HG02642 (cell line): ENCODE results near the gene PHACTR1.

Experiments
- ATAC-seq: cut with Tn5 transposase; IDR thresholded peaks from one replicate; pipeline ENCODE4 v1.9.1; 2021; ENCODE audit warnings: mild to moderate bottlenecking; ENCODE audit not compliant: unreplicated experiment, poor library complexity

The PHACTR1 gene

DNA sequence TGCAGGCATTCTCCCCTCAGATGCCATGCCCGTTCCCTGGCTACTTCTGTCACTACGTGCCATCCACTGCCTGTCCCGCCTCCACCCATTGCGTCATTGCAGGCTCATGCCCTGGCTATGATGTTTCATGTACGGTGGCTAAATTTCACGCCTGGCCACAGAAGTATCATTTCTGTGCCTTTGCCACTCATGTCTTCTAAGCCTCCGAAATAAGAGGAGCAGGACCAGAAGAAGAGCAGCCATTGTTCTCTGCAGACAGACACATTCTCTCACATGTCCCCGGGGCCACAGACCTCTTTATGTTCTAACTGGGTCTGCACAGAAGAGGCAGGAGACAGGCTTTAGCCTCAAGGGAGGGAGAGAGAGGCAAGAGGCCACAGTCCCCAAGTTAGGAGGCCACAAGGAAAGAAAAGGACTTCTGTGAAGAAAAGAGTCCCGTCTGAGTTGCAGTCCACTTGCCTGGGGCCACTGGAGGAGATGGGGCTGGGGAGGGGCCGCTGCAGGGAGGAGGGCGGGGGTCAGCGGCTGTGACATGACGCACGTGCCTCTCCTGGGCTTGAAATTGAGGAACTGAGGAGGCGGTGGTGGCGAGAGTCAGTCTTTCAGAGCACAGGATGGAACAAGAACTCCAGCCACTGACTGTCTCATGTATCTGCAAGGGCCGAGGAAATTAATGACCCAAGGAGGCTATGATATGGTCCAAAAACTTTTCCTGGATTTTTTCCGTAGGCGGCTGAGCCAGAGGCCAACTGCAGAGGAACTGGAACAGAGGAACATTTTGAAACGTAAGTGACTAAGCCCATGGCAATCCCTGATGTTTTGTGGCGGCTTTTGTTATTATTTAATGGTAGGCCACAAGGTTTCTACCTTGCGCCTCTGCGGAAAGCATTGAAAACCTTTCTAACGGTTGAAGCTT lies 555.8 kb downstream of the PHACTR1 start:
- ATAC-seq: peak; percentile 70

DNA sequence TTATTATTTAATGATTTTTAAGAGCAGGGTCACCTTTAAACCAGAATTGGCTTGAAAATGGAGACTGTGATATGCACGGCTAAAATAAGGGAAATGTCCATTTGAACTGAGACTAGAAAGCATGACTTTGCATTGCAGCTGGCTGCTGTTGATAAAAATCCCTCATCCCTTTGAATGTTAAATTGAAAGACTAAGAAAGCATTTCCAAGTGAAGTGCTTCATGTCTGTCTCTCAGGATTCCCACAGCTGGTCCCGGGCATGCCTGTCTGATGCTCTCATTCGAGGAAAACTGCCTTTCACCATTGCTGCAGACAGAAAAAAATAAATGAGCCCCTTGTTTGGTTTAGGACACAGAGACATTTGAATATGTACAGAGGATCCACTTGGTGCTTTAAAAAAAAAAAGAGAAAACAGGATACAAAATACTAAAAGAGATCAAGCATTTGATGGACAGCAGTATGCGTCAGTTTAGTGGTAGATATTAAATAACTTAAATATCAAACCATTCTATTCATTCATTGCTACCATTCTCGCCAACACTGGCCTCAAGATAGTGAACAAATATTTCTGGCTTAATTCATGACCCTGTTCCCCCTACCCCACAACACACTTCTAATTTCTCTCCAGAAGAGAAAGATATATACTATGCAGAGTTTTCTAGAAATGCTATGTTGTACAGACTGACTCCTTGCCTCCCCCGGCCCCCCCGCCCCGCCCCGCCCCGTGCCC lies 556.8 kb downstream of the PHACTR1 start:
- ATAC-seq: no peak

DNA sequence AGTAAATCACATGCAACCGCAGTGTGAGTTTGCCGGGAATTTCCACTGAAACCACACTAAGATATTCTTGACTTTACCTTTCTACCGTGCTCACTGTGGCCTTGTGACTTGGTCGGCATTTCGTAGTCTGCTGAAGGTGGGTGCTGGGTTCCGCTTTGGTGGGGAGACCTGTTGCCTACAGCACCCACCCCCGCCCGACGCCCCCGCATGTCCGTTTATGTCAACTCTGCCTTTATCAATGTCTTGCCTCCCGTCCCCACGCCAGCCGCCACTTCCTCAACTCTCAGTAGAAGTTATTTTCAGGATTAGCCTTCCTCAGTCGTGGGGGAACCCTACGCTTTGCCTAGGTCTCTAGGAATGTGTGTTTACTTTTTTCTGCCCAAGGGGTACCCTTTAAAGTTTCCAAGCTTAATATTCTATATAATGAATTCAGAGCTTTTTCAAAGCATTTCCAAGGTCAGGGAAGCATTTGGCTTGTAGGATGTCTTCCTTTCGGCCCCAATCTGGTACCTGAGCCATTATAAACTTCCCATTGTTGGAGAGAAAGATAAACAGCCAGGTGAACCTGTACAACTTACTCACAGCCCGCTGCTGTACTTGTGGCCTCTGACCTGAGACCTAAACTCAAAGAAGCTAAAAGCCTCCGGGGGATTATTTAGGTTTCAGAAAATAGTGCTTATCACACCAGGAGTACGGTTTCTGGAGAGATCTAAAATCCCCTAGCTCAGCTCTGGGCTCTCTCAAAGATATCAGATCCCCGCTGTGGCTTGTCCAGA lies 557.6 kb downstream of the PHACTR1 start:
- peak; percentile 54 for ATAC-seq

DNA sequence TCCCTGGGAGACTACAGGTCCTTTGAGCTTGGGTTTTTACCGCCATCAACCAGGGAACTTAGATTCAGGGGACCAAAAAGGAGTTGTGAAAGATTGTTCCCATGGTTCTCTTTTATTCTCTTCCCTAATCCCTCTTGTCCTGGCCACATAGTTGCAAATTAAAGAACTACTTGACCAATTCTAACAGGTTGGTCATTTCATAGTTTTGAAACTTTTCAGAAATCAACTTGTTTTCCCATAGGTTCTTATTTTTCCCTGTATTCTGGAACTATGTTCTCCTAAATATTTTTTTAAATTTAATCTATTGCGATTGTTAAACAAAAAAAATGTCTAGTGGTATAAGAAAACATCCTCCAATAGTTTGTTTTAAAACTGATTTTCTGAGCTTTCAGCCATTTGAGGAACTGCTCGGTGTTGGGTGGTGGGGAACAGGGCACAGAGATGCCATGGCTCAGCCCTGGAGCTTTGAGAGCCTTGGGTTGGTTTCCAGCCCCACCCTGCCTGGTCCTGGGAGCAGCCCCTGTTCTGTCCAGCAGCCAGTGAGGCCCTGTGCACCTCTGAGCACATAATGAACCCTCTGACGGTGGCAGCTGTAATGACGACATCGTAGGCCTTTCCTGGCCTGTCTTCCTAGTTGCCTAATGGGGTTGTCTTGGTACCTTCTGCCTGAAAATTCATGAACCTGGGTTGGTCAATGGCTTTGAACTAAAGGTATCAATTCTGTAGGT lies 558.3 kb downstream of the PHACTR1 start:
- no peak for ATAC-seq

DNA sequence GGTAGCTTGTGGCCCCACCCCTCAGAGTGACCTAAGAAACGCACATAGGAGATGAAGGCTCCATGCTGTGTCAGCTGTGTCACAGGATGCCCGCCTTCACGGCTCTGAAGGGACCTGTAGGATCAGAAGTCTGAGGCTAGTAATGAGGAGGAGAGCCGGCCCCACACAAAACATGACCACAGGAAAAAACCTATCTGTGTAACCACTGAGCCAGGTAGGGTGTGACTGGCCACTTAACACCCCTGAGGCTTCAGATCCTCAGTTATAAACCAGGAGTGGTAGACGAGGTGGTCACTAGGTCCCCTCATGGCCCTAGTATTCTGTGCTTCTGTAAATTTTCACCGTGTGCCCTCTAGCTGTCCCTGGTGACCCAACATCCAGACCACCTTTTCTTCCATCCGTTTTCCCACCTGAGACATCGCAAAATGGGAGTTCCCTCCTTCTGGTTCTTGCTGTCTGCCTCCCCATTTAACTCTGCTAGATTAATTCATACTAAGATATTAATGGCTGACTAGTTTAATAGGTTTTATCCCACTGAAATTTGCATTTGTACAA lies 558.9 kb downstream of the PHACTR1 start:
- ATAC-seq: no peak

DNA sequence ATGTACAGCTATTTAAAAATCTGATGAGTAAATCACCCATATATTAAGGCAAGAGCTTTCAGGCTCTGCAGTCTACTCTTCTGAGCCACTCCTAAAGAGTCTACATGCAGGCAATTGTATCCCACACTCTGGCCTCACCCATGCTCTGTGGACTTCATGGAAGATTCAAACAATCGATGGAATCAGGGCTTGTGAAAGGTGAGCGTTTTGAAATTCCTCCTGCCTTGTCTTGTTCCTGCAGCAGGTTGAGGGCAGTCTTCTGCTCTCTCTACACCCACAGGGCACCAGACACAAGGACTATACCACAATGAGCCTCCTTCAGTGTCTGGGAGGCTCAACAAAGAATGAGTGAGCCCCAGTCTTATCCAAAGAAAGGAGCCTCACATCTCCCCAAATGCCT lies 560.7 kb downstream of the PHACTR1 start:
- no peak for ATAC-seq

DNA sequence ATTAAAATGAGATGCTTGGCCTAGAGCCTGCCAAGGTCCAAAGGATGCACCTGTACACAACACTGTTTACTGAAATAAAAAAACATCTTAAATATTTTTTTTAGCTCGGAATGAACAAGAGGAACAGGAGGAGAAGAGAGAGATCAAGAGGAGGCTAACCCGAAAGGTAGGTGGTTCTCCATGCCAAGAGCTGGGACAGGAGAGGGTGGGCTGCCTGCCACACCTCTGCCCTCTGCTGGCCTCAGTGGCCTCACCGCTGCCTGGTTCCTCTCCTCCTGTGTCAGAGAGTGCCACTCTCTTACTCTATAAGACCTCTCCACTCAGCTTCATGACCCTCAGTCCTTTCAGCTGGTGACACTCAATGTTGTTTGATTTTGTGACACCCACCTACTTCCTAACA lies 561.6 kb downstream of the PHACTR1 start:
- no peak for ATAC-seq

DNA sequence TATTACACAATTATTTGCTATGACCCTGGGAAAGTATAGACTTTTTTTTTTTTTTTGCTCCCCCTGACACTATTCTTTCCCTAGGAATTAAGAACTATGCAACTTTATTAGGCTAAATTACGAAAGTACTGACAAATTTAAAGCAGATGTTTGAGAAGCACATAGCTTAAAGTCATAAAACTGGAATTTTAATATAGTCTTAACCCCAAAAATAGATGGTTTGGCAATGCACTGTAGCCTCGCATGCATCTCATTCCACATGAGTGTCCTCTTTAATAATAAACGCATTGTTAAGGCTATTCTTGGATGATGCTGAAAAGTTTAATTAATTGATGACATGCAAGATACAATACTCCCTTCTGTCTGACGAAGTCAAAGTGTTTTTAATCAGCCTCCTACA lies 562.4 kb downstream of the PHACTR1 start:
- no peak for ATAC-seq

DNA sequence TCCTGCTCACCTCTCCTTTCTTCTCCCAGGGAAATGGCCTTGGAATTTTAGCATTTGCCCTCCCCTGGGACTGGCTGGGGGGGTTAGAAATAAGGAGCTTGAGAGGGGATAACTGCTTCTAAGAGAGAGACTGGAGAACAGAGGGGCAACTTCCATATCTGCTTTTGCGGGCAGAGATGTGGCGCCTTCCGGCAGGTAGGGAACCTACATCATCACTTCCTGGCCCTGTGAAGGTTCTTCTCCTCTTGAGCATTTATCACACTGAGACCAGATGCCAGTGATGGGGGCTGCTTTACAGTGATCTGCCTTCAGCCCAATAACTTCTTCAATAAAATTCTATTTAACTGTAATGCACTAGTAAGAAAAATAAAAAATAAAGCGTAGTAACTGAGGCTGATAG lies 563.7 kb downstream of the PHACTR1 start:
- no peak for ATAC-seq

DNA sequence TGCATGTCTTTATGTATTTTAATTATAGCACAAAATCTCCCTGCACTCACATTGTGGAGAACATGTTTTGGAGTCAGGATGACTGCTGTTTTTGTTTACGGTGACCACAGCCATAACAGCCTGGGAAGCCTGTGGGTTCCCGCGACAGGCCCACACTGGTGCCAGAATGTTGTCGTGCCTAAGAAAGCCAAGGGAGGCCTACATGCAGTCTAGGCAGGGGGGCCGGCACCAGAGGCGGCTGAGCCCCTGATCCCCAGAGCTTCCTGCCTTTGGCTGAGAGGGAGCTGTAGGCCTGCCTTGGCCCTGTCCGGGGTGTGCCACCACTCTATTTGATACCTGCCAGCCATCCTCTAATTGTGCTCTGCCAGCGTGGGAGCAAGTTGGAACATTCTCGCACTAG lies 565.1 kb downstream of the PHACTR1 start:
- no peak for ATAC-seq

DNA sequence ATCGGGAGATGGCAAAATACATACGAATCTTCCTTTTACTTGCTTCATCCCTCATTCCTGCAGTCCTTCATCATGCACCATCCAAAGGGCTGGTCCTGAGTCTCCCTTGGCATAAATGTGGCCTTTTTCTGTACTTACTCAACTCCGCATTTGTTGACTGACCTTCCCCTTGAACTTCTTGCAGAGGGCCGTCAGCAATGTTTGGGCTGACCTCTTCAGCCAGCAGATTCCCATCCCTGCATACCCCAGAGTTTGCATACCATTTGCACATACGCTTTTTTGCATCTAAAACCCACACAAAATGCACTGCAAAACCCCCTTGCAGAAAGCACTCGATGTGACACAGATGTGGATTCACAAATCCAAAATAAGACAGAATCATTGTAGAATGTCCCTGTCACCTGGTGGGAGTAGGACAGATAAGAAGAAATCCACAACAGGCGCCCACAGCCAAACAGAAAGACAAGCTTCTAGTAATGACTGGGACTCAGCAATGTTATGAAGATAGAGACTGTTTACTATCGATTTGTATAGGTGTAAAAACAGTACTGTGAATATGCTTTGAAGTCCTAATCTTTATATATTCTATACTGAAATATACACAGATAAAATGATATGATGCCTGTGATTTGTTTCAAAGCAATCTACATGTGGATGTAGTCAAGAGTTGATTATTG lies 566.0 kb downstream of the PHACTR1 start:
- ATAC-seq: no peak

DNA sequence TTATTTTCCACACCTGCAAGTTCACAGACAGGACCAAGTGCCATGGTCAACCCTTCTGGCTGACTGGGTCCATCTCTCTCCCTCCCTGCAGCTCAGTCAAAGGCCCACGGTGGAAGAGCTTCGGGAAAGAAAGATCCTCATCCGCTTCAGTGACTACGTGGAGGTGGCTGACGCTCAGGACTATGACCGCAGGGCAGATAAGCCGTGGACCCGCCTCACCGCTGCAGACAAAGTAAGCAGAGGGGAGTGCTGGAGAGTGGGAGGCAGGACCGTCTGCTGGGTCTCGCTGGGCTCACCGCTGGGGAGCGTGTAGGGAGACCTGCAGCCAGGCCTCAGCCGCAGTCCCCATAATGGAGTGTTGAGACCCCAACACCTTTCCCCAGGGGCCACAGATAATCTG lies 566.8 kb downstream of the PHACTR1 start:
- ATAC-seq: no peak

DNA sequence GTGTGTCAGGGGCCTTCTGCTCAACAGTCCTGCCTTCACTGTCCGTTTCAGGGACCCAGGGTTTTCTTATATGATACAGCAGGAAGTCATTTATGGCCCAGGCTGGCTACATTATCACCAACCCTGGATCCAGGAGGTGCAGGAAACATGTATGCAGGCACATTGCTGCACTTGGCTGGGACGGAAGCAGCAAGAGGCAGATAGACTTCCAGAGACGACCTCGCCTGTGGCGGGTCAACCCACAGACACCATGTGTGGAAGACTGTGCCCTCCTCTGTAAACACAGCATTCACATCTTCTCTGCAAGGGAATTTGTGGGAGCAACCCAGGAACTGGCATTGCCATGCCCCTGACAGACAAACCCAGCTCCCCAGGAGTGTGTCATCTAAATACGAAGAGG lies 568.1 kb downstream of the PHACTR1 start:
- ATAC-seq: no peak

DNA sequence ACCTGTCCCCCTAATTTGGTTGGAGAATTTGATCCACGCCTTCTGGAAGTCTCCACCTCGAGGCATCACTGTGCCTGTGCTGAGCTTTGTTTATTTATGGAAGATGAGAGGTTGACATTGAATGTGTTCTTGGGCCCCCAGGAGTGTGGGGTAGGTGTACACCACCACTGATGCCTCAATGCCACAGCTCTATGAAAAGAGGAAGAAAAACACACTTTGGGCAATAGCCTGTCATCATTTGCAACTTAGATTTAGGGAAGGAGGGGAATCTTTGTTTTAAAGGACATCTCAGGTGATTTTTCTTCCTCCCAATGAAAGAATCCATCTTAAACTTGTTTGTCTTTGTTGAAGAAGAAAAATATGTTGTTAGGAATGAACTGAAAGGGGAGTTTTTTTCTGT lies 569.1 kb downstream of the PHACTR1 start:
- ATAC-seq: no peak

DNA sequence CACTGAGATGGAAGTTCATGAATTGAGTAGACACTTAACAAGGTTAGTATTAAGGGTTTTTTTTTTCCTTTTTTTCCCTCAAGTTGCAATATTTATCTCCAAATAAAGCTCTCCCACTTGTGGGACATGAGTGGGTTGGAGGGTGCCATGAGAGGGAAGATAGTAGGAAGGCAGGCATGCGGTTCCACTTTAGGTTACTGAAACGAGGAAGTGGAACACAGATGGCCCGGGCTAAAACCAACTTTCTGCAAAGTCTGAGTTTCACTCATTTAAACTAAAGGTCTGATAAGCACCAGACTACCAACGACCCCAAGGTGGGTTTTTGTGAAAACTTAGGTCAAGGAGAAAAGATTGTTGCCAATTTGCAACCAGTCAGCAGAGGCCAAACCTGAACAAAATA lies 569.6 kb downstream of the PHACTR1 start:
- no peak for ATAC-seq

DNA sequence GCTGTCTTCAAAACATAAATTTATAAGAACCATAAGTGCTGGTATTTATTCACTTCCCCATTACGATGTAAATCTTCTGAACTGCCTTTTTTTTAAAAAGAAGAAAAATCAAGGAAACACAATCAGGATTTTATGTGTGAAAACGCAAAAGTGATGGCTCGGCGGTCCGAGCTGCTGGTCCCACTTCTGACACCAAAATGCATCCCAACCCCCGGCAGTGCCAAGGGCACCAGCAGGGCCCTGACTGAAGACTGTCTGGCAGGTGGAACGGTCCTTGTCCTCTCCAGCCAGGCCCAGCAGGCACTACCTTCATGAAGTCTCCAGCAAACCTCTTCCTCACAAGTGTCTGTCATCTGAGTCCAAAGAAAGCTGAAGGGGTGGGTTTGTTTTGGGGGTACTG lies 570.5 kb downstream of the PHACTR1 start:
- no peak for ATAC-seq

DNA sequence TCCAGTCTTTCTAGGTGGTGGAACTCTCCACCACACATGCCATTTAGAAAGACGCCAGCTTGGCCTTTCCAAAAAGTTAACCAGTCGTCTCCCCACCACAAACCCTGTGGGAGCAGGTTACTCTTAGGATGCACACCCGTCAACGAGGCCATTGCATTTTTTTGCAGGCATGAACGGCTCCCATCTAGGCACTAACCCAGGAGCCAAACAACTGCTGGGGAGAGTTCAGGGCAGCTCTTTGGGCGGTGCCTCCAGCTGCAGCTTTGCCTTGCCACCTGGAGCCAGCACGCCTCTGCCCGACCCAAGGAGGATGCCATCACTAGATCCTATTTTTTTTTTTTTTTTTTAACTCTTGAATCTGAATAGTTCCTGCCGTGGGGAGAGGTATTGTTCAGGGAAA lies 571.9 kb downstream of the PHACTR1 start:
- ATAC-seq: no peak

DNA sequence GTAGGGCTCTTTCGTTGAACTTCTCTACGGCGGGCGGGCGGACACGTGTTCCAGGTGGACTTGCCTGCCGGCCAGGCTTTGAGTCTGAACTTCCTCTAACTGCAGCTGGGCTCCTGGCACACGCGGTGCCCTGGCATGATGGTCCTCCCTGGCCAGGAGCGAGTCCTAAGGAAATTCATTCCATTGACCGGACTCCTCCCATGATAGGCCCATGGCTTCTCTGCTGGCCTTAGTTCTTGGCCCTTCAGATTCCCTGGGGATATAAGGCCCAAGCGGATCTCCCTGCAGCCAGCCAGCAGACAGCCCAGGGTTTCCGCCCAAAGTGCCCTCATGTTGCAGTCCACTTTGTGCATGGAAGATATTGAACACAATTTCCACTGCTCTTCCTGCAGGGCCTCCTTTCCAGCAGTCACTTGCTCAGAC lies 572.4 kb downstream of the PHACTR1 start:
- ATAC-seq: no peak

DNA sequence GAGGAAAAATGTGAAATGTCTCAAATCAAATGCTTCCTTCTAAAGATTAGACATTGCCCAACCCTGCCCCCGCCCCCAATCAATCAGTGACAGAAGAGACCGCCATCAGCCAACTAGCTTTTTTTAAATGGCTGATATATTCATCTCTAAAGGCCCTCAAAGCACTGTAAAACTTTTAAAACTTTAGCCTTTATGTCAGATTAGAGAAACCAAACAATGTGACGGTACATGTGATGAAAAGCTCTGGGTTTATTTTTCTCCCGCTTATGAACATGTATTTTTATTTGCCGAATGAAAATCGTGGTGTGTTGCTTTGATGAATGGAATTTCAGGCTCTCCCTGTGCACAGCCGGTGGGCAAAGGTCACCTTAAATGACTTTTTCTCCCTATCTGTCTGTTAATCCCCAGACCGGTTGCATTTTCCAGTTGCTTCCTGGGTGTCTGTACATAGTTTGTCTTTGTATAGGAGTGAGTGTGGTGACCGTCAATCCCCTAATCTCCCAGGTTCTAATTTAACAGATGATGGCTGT lies 573.3 kb downstream of the PHACTR1 start:
- no peak for ATAC-seq
